Measurements from ENCODE around the gene PROM2. TPM values are rescaled to one million over a fixed set of nuclear protein-coding genes. Genes with fewer than 3 reads are reported as not detected.

The PROM2 gene
- total RNA-seq = 0.17 and 0.45 TPM in 2 replicates

GRCh38 chr2:95274291-95275150 lies at the start of gene PROM2:
Gene PROM2 (plus strand): TSS chr2:95274449. CDS start chr2:95274586, 137 bp downstream.

GRCh38 chr2:95296880-95297487 lies 22.7 kb downstream of the PROM2 start, which contains the start of gene KCNIP3:
Gene KCNIP3 (plus strand): TSS chr2:95297347. CDS start chr2:95297439, 92 bp downstream.

Other genes starting within 250 kb of the PROM2 start
- not detected in 2 replicates for gene MAL, start 248.7 kb upstream of the PROM2 start, total RNA-seq
- 37.3 and 43.0 TPM in 2 replicates for gene MRPS5, start 152.6 kb upstream of the PROM2 start, total RNA-seq
- gene ZNF514, start 114.6 kb upstream of the PROM2 start, total RNA-seq = 4.6 and 5.5 TPM in 2 replicates
- gene ZNF2, start 108.6 kb upstream of the PROM2 start, total RNA-seq = 2.5 and 2.7 TPM in 2 replicates
- 2.2 and 2.8 TPM in 2 replicates for gene ZNF892, start 66.9 kb upstream of the PROM2 start, total RNA-seq
- 2.0 and 2.5 TPM in 2 replicates for gene KCNIP3, start 22.9 kb downstream of the PROM2 start, total RNA-seq
- gene FAHD2A, start 128.3 kb downstream of the PROM2 start, total RNA-seq = 27.5 and 32.8 TPM in 2 replicates
- gene TRIM43B, start 210.3 kb downstream of the PROM2 start, total RNA-seq = not detected in 2 replicates

Measured in bronchus fibroblast of lung (primary cell).